PC-3 (cell line): Measurements from ENCODE around the gene SCAMP3.
A peak's percentile ranks its signal among the peaks of the same experiment; 100 is the strongest.

ENCODE experiments used
- EZH2 ChIP-seq: fragments of 300-600 bp; sonication (generic); IDR thresholded peaks from one replicate; pipeline ENCODE4 v1.6.1; 2017; ENCODE audit warnings: antibody characterized with exemption, mild to moderate bottlenecking, low read length; ENCODE audit not compliant: unreplicated experiment
- EZH2phosphoT487 ChIP-seq: fragments of 300-600 bp; sonication (generic); IDR thresholded peaks from 2 replicates; pipeline ENCODE4 v1.6.1; 2018; ENCODE audit warnings: mild to moderate bottlenecking, antibody characterized with exemption, low read length, borderline replicate concordance
- TF ChIP-seq, protein P1 (sequence below): fragments of 300-600 bp; sonication (generic); conservative IDR thresholded peaks from 2 replicates; pipeline ENCODE4 v1.5.1; 2017; ENCODE audit warnings: antibody characterized with exemption, low read depth, mild to moderate bottlenecking, low read length

DNA sequence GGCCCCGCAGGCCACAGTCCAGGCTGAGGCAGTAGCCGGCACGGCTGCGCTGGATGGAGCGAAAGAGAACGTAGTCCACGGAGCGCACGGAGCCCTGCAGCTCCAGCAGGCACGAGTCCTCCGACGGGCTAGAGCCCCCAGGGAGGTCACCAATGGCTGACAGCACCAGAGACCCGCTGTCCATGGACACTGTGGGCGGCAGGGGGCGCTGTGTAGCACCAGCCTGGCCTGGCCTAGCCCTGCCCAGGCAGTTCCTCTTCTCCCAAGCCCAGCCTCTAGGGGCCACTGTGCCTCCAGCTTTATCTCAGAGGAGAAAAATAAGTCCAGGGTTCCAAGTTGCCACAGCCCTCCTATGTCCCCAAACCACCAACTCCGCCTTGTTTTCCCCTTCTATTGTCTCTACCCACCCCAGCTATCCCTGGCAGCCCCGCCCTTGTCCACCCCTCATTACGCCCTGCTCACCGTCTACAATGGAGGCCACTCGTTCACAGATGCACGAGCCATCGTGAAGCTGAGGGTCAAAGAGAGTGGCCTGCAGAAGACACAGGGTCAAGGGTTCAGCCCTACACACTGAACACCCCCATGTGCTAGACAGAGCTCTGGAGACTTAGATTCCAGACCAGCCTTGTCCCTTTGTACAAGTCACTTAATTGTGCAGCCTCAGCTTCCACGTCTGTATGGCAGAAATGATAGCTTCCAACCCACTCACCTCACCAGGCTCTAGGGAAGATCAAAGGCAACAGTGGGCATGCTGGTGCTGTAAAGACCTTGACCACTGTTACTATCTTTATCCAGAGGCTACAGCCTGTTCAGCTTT, 11.3 kb downstream of the SCAMP3 start:
- TF ChIP-seq, protein P1, sequence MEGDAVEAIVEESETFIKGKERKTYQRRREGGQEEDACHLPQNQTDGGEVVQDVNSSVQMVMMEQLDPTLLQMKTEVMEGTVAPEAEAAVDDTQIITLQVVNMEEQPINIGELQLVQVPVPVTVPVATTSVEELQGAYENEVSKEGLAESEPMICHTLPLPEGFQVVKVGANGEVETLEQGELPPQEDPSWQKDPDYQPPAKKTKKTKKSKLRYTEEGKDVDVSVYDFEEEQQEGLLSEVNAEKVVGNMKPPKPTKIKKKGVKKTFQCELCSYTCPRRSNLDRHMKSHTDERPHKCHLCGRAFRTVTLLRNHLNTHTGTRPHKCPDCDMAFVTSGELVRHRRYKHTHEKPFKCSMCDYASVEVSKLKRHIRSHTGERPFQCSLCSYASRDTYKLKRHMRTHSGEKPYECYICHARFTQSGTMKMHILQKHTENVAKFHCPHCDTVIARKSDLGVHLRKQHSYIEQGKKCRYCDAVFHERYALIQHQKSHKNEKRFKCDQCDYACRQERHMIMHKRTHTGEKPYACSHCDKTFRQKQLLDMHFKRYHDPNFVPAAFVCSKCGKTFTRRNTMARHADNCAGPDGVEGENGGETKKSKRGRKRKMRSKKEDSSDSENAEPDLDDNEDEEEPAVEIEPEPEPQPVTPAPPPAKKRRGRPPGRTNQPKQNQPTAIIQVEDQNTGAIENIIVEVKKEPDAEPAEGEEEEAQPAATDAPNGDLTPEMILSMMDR: peak; percentile 99
- TF ChIP-seq EZH2phosphoT487 (no peak), EZH2 (no peak)
